Mucosa of rectum (tissue), 2 donors: ENCODE results near the gene PPM1E.

Experiments
- H3K27ac ChIP-seq, 2 donors: one replicate each; pipeline ENCODE4 v1.7.0; 2013; ENCODE audit warnings: inconsistent platforms in 2 of 2, low read depth in 2 of 2, low read length in 2 of 2
- H3K27me3 ChIP-seq, 2 donors: one replicate each; pipeline ENCODE4 v1.7.0; 2013; ENCODE audit warnings: low read length in 2 of 2; ENCODE audit not compliant: control insufficient read depth in 2 of 2, insufficient read depth in 2 of 2
- H3K36me3 ChIP-seq, 2 donors: one replicate each; pipeline ENCODE4 v1.7.0; 2013; ENCODE audit warnings: low read length in 2 of 2; ENCODE audit not compliant: control insufficient read depth in 2 of 2, insufficient read depth in 2 of 2
- H3K4me1 ChIP-seq, 2 donors: one replicate each; pipeline ENCODE4 v1.7.0; 2013; ENCODE audit warnings: low read length in 2 of 2, mild to moderate bottlenecking in 1 of 2; ENCODE audit not compliant: control insufficient read depth in 2 of 2, insufficient read depth in 2 of 2
- H3K4me3 ChIP-seq, 2 donors: one replicate each; pipeline ENCODE4 v1.7.0; 2013; ENCODE audit warnings: low read length in 2 of 2
- H3K9ac ChIP-seq, 2 donors: one replicate each; pipeline ENCODE4 v1.7.0; 2013; ENCODE audit warnings: low read length in 2 of 2, low read depth in 1 of 2, mild to moderate bottlenecking in 1 of 2
- H3K9me3 ChIP-seq, 2 donors: one replicate each; pipeline ENCODE4 v1.7.0; 2013; ENCODE audit warnings: low read length in 2 of 2; ENCODE audit not compliant: control insufficient read depth in 2 of 2
- donor health status: healthy.
- donor health status: Normal muscosa, but diverticular disease.

The PPM1E gene

GRCh38 chr17:59018019-59018418 lies 262.4 kb downstream of the PPM1E start:
- Histone ChIP-seq H3K27ac (no peak overlapping the region), H3K9me3 (no peaks in the 10 kb centered on the region), H3K36me3 (peaks cover 0 to 13% of the 10 kb centered on the region in 2 donors), H3K4me1 (no peaks in the 10 kb centered on the region), H3K27me3 (no peaks in the 10 kb centered on the region), H3K4me3 (no peak overlapping the region), H3K9ac (no peak overlapping the region)

- Histone ChIP-seq H3K9ac (no peak overlapping the region), H3K27me3 (no peaks in the 10 kb centered on the region), H3K4me3 (no peak overlapping the region), H3K4me1 (no peaks in the 10 kb centered on the region), H3K36me3 (peaks cover 4 to 11% of the 10 kb centered on the region in 2 donors), H3K9me3 (no peaks in the 10 kb centered on the region), H3K27ac (no peak overlapping the region)
Observed at GRCh38 chr17:59024916-59025315, 269.3 kb downstream of the PPM1E start.

GRCh38 chr17:59026176-59026939 lies 270.7 kb downstream of the PPM1E start:
- Histone ChIP-seq H3K27me3 (no peaks in the 10 kb centered on the region), H3K4me1 (no peaks in the 10 kb centered on the region), H3K36me3 (peaks cover 4 to 9% of the 10 kb centered on the region in 2 donors), H3K9ac (no peak overlapping the region), H3K27ac (no peak overlapping the region), H3K9me3 (no peaks in the 10 kb centered on the region), H3K4me3 (no peak overlapping the region)

GRCh38 chr17:59027750-59028149 lies 272.1 kb downstream of the PPM1E start:
- H3K4me3 ChIP-seq = no peak overlapping the region
- peaks cover 4 to 12% of the 10 kb centered on the region in 2 donors for H3K36me3 ChIP-seq
- no peak overlapping the region for H3K9ac ChIP-seq
- H3K27me3 ChIP-seq = no peaks in the 10 kb centered on the region
- no peaks in the 10 kb centered on the region for H3K9me3 ChIP-seq
- H3K27ac ChIP-seq = no peak overlapping the region
- H3K4me1 ChIP-seq = no peaks in the 10 kb centered on the region

- Histone ChIP-seq H3K4me1 (no peaks in the 10 kb centered on the region), H3K9ac (no peak overlapping the region), H3K27ac (no peak overlapping the region)
Observed at GRCh38 chr17:59028328-59028727, 272.7 kb downstream of the PPM1E start.

GRCh38 chr17:59030811-59031210 lies 275.2 kb downstream of the PPM1E start:
- Histone ChIP-seq H3K27me3 (no peaks in the 10 kb centered on the region), H3K4me3 (no peak overlapping the region), H3K9ac (no peak overlapping the region), H3K9me3 (no peaks in the 10 kb centered on the region), H3K27ac (no peak overlapping the region), H3K36me3 (peaks cover 4 to 13% of the 10 kb centered on the region in 2 donors), H3K4me1 (no peaks in the 10 kb centered on the region)

More at GRCh38 chr17:59028328-59028727, 272.7 kb downstream of the PPM1E start:
- H3K9me3 ChIP-seq = no peaks in the 10 kb centered on the region
- peaks cover 4 to 13% of the 10 kb centered on the region in 2 donors for H3K36me3 ChIP-seq
- no peaks in the 10 kb centered on the region for H3K27me3 ChIP-seq
- H3K4me3 ChIP-seq = no peak overlapping the region
